GM18498 (cell line): ENCODE measurements around the gene ZBTB48.
"Not testable (repeated sequence)": the region's sequence is repeated elsewhere in the genome, so short reads cannot be mapped to it uniquely, and the experiment has no call there.

Experiments used
- ATAC-seq: cut with Tn5 transposase; IDR thresholded peaks from one replicate; pipeline ENCODE4 v1.9.1; 2021; ENCODE audit warnings: mild to moderate bottlenecking, moderate library complexity; ENCODE audit not compliant: unreplicated experiment

Gene ZBTB48

GRCh38 chr1:6590046-6590445 lies 10.3 kb downstream of the ZBTB48 start:
- ATAC-seq: no peak

GRCh38 chr1:6591222-6591621 lies 11.4 kb downstream of the ZBTB48 start:
- no peak for ATAC-seq

GRCh38 chr1:6591644-6592043 lies 11.8 kb downstream of the ZBTB48 start:
- ATAC-seq: no peak

GRCh38 chr1:6592441-6592840 lies 12.6 kb downstream of the ZBTB48 start:
- ATAC-seq: no peak

GRCh38 chr1:6592865-6593593 lies 13.2 kb downstream of the ZBTB48 start:
- no peak for ATAC-seq

- ATAC-seq: no peak
Observed at GRCh38 chr1:6593810-6594209, 14.0 kb downstream of the ZBTB48 start.

GRCh38 chr1:6594977-6595740 lies 15.4 kb downstream of the ZBTB48 start:
- no peak for ATAC-seq

GRCh38 chr1:6596351-6596750 lies 16.6 kb downstream of the ZBTB48 start:
- no peak for ATAC-seq

GRCh38 chr1:6596886-6597776 lies 17.3 kb downstream of the ZBTB48 start:
- no peak for ATAC-seq

GRCh38 chr1:6597777-6598131 lies 18.0 kb downstream of the ZBTB48 start:
- ATAC-seq: no peak

- ATAC-seq: no peak
Observed at GRCh38 chr1:6599141-6599975, 19.6 kb downstream of the ZBTB48 start.

- ATAC-seq: not testable (repeated sequence)
Observed at GRCh38 chr1:6599991-6600390, 20.2 kb downstream of the ZBTB48 start.

GRCh38 chr1:6600410-6601048 lies 20.7 kb downstream of the ZBTB48 start:
- ATAC-seq: no peak

- peak; percentile 39 for ATAC-seq
Observed at GRCh38 chr1:6601049-6601922, 21.5 kb downstream of the ZBTB48 start.

- ATAC-seq: peak; percentile 13
Observed at GRCh38 chr1:6601923-6602668, 22.3 kb downstream of the ZBTB48 start.

GRCh38 chr1:6602669-6603237 lies 23.0 kb downstream of the ZBTB48 start, which contains the start of gene KLHL21:
Gene KLHL21 (minus strand): TSS chr1:6602869. CDS start chr1:6602817, 52 bp downstream.
- peak; percentile 57 for ATAC-seq

GRCh38 chr1:6603238-6603914 lies 23.6 kb downstream of the ZBTB48 start:
- peak; percentile 30 for ATAC-seq
